ENCODE measurements around the gene LTBP1.

DNA sequence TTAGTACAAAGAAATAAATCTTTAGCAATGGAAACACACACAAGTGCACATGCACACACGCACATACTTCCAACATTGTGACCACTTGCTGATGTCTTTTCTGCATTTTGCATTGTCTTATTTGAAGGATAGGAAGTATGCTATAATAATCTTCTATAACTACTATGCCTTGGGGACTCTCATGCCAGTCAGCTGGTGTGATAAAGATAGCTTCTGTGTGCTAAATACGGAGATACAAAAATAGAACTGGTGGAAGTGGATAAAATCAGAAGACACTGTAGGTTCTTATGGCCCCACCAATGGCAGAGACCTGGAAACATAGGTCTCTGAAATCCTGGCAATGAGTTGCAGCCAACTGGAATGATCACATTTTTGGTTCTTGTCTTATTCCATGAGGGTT, 498.2 kb downstream of the LTBP1 start:
- TF ChIP-seq CTCF (IDR thresholded peaks at IDR 0.05) (no peak), POLR2A (IDR thresholded peaks at IDR 0.05) (no peak), POLR2AphosphoS5 (IDR thresholded peaks at IDR 0.05; ENCODE audit: insufficient read depth in 1 of 2, low read depth in 1 of 2) (no peak)

Measured in vagina (tissue), 2 donors.